GM23248 (cell line): Measurements from ENCODE around the gene PIP4K2A.

ENCODE experiments used
- EZH2 ChIP-seq: fragments of 200-600 bp; sonication (generic); IDR thresholded peaks from 2 replicates; pipeline ENCODE4 v1.6.1; 2018; ENCODE audit warnings: antibody characterized with exemption, mild to moderate bottlenecking; ENCODE audit not compliant: insufficient read depth, poor library complexity, severe bottlenecking
- EZH2phosphoT487 ChIP-seq: fragments of 200-600 bp; sonication (generic); IDR thresholded peaks from 2 replicates; pipeline ENCODE4 v1.6.1; 2018; ENCODE audit warnings: antibody characterized with exemption, moderate library complexity, mild to moderate bottlenecking, low read depth; ENCODE audit not compliant: insufficient read depth

GRCh38 chr10:22495396-22495795 lies 219.0 kb downstream of the PIP4K2A start:
- TF ChIP-seq EZH2 = no peak
- TF ChIP-seq EZH2phosphoT487 = no peak
